Gastroesophageal sphincter (tissue), 3 donors: ENCODE results near the gene IQGAP1.

ENCODE experiments used
- POLR2A ChIP-seq, 2 donors: fragments of 450-650 bp; IDR thresholded peaks; one replicate each; pipeline ENCODE4 v1.6.1; 2017; ENCODE audit warnings: antibody characterized with exemption in 2 of 2, mild to moderate bottlenecking in 2 of 2, moderate library complexity in 1 of 2
- POLR2AphosphoS5 ChIP-seq: sonication (generic); formaldehyde crosslinking; IDR thresholded peaks from one replicate; pipeline ENCODE4 v1.6.1; 2017; ENCODE audit warnings: antibody characterized with exemption
- TF ChIP-seq, protein P1 (sequence below), 4 experiments: fragments of 200-600 bp in 2 of 4; fragments of 450-650 bp in 2 of 4; sonication (generic) in 1 of 4; IDR thresholded peaks; one replicate each; pipeline ENCODE4 v1.5.1; 2017 to 2019; ENCODE audit warnings: antibody characterized with exemption in 4 of 4, mild to moderate bottlenecking in 2 of 4, moderate library complexity in 2 of 4

DNA sequence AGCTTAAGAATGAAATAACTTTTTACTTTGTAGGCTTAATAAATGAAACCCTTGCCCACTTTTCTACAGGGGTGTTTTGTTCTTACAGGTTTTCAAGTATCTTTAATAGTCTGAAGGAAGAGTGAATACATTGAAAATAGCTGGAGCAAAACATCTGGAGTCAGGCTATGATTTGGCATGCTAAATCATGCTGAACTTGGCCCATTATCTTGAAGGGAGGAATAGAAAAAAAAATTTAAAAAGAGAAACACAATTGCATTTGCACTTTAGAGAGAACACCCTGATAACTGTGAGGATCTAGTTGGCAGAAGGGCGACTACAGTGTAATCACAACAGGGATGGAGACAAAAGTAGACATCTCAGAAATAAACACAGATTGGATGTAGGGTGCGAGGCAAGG is 1.8 kb upstream of the IQGAP1 start:
- TF ChIP-seq, protein P1, sequence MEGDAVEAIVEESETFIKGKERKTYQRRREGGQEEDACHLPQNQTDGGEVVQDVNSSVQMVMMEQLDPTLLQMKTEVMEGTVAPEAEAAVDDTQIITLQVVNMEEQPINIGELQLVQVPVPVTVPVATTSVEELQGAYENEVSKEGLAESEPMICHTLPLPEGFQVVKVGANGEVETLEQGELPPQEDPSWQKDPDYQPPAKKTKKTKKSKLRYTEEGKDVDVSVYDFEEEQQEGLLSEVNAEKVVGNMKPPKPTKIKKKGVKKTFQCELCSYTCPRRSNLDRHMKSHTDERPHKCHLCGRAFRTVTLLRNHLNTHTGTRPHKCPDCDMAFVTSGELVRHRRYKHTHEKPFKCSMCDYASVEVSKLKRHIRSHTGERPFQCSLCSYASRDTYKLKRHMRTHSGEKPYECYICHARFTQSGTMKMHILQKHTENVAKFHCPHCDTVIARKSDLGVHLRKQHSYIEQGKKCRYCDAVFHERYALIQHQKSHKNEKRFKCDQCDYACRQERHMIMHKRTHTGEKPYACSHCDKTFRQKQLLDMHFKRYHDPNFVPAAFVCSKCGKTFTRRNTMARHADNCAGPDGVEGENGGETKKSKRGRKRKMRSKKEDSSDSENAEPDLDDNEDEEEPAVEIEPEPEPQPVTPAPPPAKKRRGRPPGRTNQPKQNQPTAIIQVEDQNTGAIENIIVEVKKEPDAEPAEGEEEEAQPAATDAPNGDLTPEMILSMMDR (IDR thresholded peaks at IDR 0.05): no peak
- TF ChIP-seq POLR2A (IDR thresholded peaks at IDR 0.05): no peak
- no peak for TF ChIP-seq POLR2AphosphoS5
